Activated naive CD4-positive, alpha-beta T cell treated with anti-CD3 and anti-CD28 coated beads, Interleukin-2, amount 10 ng/mL, durations not matched to agents 7 days and 5 days (primary cell): ENCODE results near the gene TYW5.
A peak's percentile ranks its signal among the peaks of the same experiment; 100 is the strongest.

Experiments used
- CTCF ChIA-PET: fragments of 350-600 bp; sonication (Branson Sonifier 250); formaldehyde crosslinking; loops from one replicate; lab custom pipeline; 2021; ENCODE audit warnings: antibody characterized with exemption; lab: Charles Lee
- DNase-seq: peaks from one replicate; pipeline ENCODE4 v3.0.0-alpha.2; 2020
- H3K27ac Mint-ChIP-seq: one replicate; pipeline ENCODE4 v1.8.0; 2021; ENCODE audit warnings: mild to moderate bottlenecking, moderate library complexity, mixed read lengths
- H3K27me3 Mint-ChIP-seq: one replicate; pipeline ENCODE4 v1.8.0; 2021; ENCODE audit warnings: mild to moderate bottlenecking, mixed read lengths
- H3K36me3 Mint-ChIP-seq: one replicate; pipeline ENCODE4 v1.8.0; 2021; ENCODE audit warnings: mixed read lengths
- H3K4me1 Mint-ChIP-seq: one replicate; pipeline ENCODE4 v1.8.0; 2021; ENCODE audit warnings: mixed read lengths
- H3K4me3 Mint-ChIP-seq: one replicate; pipeline ENCODE4 v1.8.0; 2021; ENCODE audit warnings: mild to moderate bottlenecking, moderate library complexity, mixed read lengths
- H3K9me3 Mint-ChIP-seq: one replicate; pipeline ENCODE4 v1.8.0; 2021; ENCODE audit warnings: mixed read lengths

TYW5 gene

DNA sequence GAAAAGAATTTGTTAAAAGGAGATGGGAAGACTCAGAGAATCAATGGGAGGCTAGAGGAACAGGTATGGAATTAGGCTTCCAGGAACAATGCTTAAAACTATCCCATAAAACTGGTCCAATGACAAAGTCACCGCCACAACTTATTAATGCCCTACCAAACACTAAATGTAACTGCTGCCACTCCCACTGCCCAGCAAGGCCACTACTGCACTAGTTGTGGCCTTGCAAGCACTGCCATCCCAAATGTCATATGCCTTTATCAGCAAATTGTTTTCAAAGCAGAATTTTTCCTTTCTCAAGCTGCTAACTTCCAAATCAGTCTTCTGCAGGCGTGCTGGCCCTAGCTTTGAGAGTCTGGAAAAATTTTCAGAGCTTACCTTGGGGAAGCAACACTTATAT, 58.7 kb downstream of the TYW5 start:
- no peaks in the 10 kb centered on the region for H3K4me1 Mint-ChIP-seq
- CTCF ChIA-PET, result interaction anchor here (1.3 kb wide), 1 partner anchor 12 kb away, joined by 4 read pairs; no protein-coding TSS in a partner anchor
- no peak overlapping the region for H3K4me3 Mint-ChIP-seq
- H3K27ac Mint-ChIP-seq, result no peak overlapping the region
- no peaks in the 10 kb centered on the region for H3K36me3 Mint-ChIP-seq
- H3K27me3 Mint-ChIP-seq, result peaks cover 4% of the 10 kb centered on the region
- DNase-seq, result no peak
- no peaks in the 10 kb centered on the region for H3K9me3 Mint-ChIP-seq

DNA sequence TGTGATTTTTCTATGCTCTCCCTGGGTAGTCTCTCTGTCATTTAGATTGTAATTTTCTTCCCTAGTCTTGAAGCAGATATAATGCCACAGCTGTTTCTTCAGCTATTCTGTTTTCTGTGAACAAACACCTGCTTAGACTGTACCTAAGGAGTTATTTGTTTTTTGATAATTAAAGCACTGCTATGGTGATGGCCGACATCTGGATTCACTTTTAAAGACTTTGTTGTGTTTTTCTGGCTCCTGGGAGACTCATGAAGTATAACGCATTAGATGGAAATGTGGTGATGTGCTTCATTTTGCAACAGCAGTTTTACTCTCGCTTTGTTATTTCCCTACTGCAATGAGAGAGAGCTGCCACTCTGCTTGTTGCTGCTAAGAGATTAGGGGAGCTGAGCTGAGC, 59.9 kb downstream of the TYW5 start:
- Mint-ChIP-seq H3K36me3 (no peaks in the 10 kb centered on the region), H3K9me3 (no peaks in the 10 kb centered on the region), H3K27ac (no peak overlapping the region), H3K27me3 (no peaks in the 10 kb centered on the region), H3K4me1 (no peaks in the 10 kb centered on the region), H3K4me3 (no peak overlapping the region)
- CTCF ChIA-PET, result interaction anchor here (0.9 kb wide), 1 partner anchor 34 kb away, joined by 3 read pairs; no protein-coding TSS in a partner anchor
- DNase-seq, result no peak

DNA sequence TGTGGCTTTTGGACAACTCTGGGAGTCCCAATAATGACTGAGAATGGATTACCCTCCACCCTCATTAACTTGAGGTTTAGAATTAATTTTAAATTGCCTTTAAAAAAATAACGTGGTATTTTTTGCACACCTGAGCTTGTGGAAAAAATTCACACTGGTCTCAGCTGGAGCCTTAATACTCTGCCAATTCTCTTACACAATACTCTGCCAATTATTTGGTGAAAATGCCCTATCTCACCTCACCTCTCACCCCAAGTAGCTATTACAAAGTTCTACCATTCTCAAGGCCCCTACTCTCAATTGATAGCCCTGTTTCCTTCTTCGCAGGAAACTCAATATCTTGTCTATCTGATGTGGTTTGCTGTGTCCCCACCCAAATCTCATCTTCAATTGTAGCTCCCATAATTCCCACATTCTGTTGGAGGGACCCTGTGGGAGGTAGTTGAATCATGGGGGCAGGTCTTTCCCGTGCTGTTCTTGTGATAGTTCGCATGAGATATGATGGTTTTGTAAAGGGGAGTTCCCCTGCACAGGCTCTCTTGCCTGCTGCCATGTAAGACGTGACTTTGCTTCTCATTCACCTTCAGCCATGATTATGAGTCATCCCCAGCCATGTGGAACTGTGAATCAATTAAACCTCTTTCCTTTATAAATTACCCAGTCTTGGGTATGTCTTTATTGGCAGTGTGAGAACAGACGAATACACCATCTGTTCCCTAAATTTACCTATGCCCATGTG, 71.6 kb downstream of the TYW5 start:
- Mint-ChIP-seq H3K36me3 (no peaks in the 10 kb centered on the region), H3K4me3 (no peak overlapping the region), H3K27me3 (peaks cover 4% of the 10 kb centered on the region), H3K27ac (peak overlapping the region; percentile 12), H3K9me3 (peaks cover 2% of the 10 kb centered on the region), H3K4me1 (no peaks in the 10 kb centered on the region)
- CTCF ChIA-PET, result no interaction called here
- DNase-seq, result no peak

DNA sequence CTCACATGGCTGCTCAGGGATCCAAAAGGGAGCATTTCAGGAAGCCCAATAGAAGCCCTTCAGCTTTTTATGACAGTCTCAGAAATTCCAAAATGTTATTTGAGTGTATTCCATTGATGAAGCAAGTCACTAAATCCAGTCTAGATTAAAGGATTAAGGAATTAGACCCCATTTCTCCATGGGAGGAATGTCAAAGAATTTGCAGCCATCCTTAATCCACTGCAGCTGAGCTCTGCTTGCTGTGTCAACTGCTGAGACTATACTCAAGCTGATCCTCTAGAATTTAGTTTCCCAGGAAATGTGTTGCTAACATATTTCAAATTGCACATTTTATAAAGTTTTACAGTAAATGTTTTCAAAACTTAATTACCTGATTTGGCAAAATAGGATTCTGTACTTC, 72.6 kb downstream of the TYW5 start:
- Mint-ChIP-seq H3K27ac (no peak overlapping the region), H3K27me3 (peaks cover 9% of the 10 kb centered on the region), H3K4me3 (no peak overlapping the region), H3K9me3 (peaks cover 2% of the 10 kb centered on the region), H3K4me1 (no peaks in the 10 kb centered on the region), H3K36me3 (no peaks in the 10 kb centered on the region)
- CTCF ChIA-PET, result no interaction called here
- no peak for DNase-seq
